ENCODE results near the gene DENND11. TPM values are rescaled to one million over a fixed set of nuclear protein-coding genes. Genes with fewer than 3 reads are reported as not detected.

Gene DENND11
- total RNA-seq, 1 experiment from 2014 or later: 33.0 TPM

DNA sequence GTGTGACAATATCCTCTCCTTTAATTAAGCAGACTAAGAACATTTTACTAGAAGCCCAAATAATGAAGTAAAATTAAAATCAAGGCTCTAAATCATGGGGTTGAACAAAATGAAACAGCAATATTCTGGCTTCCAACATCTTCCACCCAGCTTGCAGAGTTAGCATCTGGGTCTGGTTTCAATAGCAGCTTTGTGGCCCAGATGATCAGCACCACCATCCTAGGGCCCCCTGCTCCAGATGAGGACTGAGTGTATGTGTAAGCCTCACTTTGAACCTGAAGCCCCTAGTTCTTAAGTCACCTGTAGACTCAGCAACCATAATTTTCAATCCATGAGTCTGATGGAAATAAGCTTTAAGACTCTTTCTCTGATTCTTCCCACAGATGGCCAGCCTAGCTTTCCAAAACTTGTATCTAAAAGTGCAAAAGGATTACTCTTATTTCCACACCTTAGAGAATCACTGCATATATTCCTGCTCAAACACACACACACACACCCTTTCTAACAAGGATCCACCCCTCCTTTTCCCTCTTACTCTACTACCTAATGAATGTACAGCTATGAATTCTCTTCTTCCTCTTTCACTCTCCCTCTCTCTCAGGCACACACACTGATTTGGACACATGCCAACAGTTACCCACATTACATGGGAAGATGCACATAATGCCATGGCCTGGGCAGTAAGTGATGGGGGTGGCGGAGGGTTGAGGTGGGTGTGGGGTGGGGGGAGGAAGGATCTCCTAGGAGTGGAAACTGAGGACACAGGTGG is 3.5 kb downstream of the DENND11 start:
- H3K27me3 Mint-ChIP-seq (ENCODE audit: insufficient read depth, unreplicated experiment): no peaks in the 10 kb centered on the region
- no TSS peak for BruUV-seq (replicated peaks)
- H3K27me3 ChIP-seq (replicated peaks; ENCODE audit: control insufficient read depth, insufficient read depth, low read length): no peaks in the 10 kb centered on the region
- H3K4me3 Mint-ChIP-seq (ENCODE audit: unreplicated experiment): no peak overlapping the region
- POLR2A ChIA-PET: no interaction called here
- no peak for DNase-seq
- TF ChIP-seq, protein P1, sequence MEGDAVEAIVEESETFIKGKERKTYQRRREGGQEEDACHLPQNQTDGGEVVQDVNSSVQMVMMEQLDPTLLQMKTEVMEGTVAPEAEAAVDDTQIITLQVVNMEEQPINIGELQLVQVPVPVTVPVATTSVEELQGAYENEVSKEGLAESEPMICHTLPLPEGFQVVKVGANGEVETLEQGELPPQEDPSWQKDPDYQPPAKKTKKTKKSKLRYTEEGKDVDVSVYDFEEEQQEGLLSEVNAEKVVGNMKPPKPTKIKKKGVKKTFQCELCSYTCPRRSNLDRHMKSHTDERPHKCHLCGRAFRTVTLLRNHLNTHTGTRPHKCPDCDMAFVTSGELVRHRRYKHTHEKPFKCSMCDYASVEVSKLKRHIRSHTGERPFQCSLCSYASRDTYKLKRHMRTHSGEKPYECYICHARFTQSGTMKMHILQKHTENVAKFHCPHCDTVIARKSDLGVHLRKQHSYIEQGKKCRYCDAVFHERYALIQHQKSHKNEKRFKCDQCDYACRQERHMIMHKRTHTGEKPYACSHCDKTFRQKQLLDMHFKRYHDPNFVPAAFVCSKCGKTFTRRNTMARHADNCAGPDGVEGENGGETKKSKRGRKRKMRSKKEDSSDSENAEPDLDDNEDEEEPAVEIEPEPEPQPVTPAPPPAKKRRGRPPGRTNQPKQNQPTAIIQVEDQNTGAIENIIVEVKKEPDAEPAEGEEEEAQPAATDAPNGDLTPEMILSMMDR (IDR thresholded peaks at IDR 0.05; ENCODE audit: insufficient read depth in 1 of 2, low read depth in 1 of 2, low read length in 1 of 2, severe bottlenecking in 1 of 2, unreplicated experiment in 1 of 2): no peak
- intact Hi-C loops (cut with micrococcal nuclease; ENCODE audit: unreplicated experiment): no loop called here
- peaks cover 15% of the 10 kb centered on the region for H3K4me1 ChIP-seq
- H3K4me3 ChIP-seq (ENCODE audit: low read depth, low read length): no peak overlapping the region
- H3K36me3 Mint-ChIP-seq (ENCODE audit: insufficient read depth, unreplicated experiment): no peaks in the 10 kb centered on the region
- no peaks in the 10 kb centered on the region; the same call in 1 of the 2 replicates for H3K36me3 ChIP-seq (ENCODE audit: control insufficient read depth, insufficient read depth, low read length)
- no peaks in the 10 kb centered on the region for H3K9me3 ChIP-seq
- H3K4me1 Mint-ChIP-seq (ENCODE audit: low read depth, unreplicated experiment): peaks cover 15% of the 10 kb centered on the region
- H3K9me3 Mint-ChIP-seq (ENCODE audit: unreplicated experiment): no peaks in the 10 kb centered on the region
- H3K27ac Mint-ChIP-seq (ENCODE audit: unreplicated experiment): no peak overlapping the region
- CTCF ChIA-PET: no interaction called here

- H3K27me3 Mint-ChIP-seq (ENCODE audit: insufficient read depth, unreplicated experiment): no peaks in the 10 kb centered on the region
- no peaks in the 10 kb centered on the region for H3K27me3 ChIP-seq (replicated peaks; ENCODE audit: control insufficient read depth, insufficient read depth, low read length)
- H3K9me3 Mint-ChIP-seq (ENCODE audit: unreplicated experiment): no peaks in the 10 kb centered on the region
- ChIA-PET CTCF (no interaction called here), POLR2A (no interaction called here)
- peaks cover 5% of the 10 kb centered on the region; the same call in 1 of the 2 replicates for H3K4me1 ChIP-seq
- BruUV-seq (replicated peaks): no TSS peak
- H3K9me3 ChIP-seq: no peaks in the 10 kb centered on the region
- intact Hi-C loops (cut with micrococcal nuclease; ENCODE audit: unreplicated experiment): no loop called here
- H3K4me1 Mint-ChIP-seq (ENCODE audit: low read depth, unreplicated experiment): peaks cover 15% of the 10 kb centered on the region
- DNase-seq: no peak
- H3K36me3 ChIP-seq (ENCODE audit: control insufficient read depth, insufficient read depth, low read length): no peaks in the 10 kb centered on the region; the same call in 1 of the 2 replicates
- H3K36me3 Mint-ChIP-seq (ENCODE audit: insufficient read depth, unreplicated experiment): no peaks in the 10 kb centered on the region
- TF ChIP-seq, protein P1 (IDR thresholded peaks at IDR 0.05; ENCODE audit: insufficient read depth in 1 of 2, low read depth in 1 of 2, low read length in 1 of 2, severe bottlenecking in 1 of 2, unreplicated experiment in 1 of 2): no peak
- no peak overlapping the region for H3K27ac Mint-ChIP-seq (ENCODE audit: unreplicated experiment)
- H3K4me3 Mint-ChIP-seq (ENCODE audit: unreplicated experiment): no peak overlapping the region
- H3K4me3 ChIP-seq (ENCODE audit: low read depth, low read length): no peak overlapping the region
Measured at GRCh38 chr7:141697211-141697871, 4.6 kb downstream of the DENND11 start.

GRCh38 chr7:141696348-141696747 is 5.6 kb downstream of the DENND11 start:
- no peaks in the 10 kb centered on the region for H3K36me3 Mint-ChIP-seq (ENCODE audit: insufficient read depth, unreplicated experiment)
- H3K4me1 ChIP-seq: peaks cover 5% of the 10 kb centered on the region; the same call in 1 of the 2 replicates
- H3K4me3 ChIP-seq (ENCODE audit: low read depth, low read length): no peak overlapping the region
- no peaks in the 10 kb centered on the region for H3K9me3 Mint-ChIP-seq (ENCODE audit: unreplicated experiment)
- DNase-seq: no peak
- TF ChIP-seq, protein P1 (IDR thresholded peaks at IDR 0.05; ENCODE audit: insufficient read depth in 1 of 2, low read depth in 1 of 2, low read length in 1 of 2, severe bottlenecking in 1 of 2, unreplicated experiment in 1 of 2): no peak
- intact Hi-C loops (cut with micrococcal nuclease; ENCODE audit: unreplicated experiment): no loop called here
- ChIA-PET POLR2A (no interaction called here), CTCF (no interaction called here)
- H3K4me1 Mint-ChIP-seq (ENCODE audit: low read depth, unreplicated experiment): peaks cover 15% of the 10 kb centered on the region
- H3K9me3 ChIP-seq: no peaks in the 10 kb centered on the region
- no TSS peak for BruUV-seq (replicated peaks)
- H3K27ac Mint-ChIP-seq (ENCODE audit: unreplicated experiment): no peak overlapping the region
- H3K4me3 Mint-ChIP-seq (ENCODE audit: unreplicated experiment): no peak overlapping the region
- no peaks in the 10 kb centered on the region; the same call in 1 of the 2 replicates for H3K36me3 ChIP-seq (ENCODE audit: control insufficient read depth, insufficient read depth, low read length)
- H3K27me3 Mint-ChIP-seq (ENCODE audit: insufficient read depth, unreplicated experiment): no peaks in the 10 kb centered on the region
- no peaks in the 10 kb centered on the region for H3K27me3 ChIP-seq (replicated peaks; ENCODE audit: control insufficient read depth, insufficient read depth, low read length)
